ENCODE results near the gene FCHSD2. TPM values are rescaled to one million over a fixed set of nuclear protein-coding genes. Genes with fewer than 3 reads are reported as not detected.

The FCHSD2 gene
- total and polyA plus RNA-seq, 2 of the 13 experiments (the other 11 are each of a cell fraction or from before 2014, with no cell fraction given): 20.5 to 24.8 TPM

DNA sequence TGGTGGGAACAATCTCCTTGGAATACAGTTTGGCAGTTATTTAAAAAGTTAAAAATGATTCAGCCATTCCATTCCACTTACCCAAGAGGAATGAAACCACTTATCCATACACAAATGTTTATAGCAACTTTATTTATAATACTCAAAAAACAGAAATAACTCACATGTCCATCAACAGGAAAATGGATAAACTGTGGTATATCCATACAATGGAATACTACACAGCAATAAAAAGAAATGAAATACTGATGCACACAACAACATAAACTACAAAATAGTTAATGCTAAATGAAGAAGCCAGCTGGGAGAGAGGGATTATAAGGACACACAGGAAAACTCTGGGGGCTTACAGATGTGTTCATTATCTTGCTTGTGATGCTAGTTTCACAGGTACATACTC lies 64.7 kb downstream of the FCHSD2 start (continued):
- TF ChIP-seq AGO1 (IDR thresholded peaks at IDR 0.05; ENCODE audit: low read depth, low read length, poor library complexity, severe bottlenecking): no peak
- TF ChIP-seq ZKSCAN5 (CRISPR knock-in tag; IDR thresholded peaks at IDR 0.05): no peak
- TF ChIP-seq, protein P1, sequence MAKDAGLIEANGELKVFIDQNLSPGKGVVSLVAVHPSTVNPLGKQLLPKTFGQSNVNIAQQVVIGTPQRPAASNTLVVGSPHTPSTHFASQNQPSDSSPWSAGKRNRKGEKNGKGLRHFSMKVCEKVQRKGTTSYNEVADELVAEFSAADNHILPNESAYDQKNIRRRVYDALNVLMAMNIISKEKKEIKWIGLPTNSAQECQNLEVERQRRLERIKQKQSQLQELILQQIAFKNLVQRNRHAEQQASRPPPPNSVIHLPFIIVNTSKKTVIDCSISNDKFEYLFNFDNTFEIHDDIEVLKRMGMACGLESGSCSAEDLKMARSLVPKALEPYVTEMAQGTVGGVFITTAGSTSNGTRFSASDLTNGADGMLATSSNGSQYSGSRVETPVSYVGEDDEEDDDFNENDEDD (CRISPR knock-in tag; IDR thresholded peaks at IDR 0.05; ENCODE audit: borderline replicate concordance): no peak
- no peak for TF ChIP-seq SALL2 (CRISPR knock-in tag; IDR thresholded peaks at IDR 0.05)

DNA sequence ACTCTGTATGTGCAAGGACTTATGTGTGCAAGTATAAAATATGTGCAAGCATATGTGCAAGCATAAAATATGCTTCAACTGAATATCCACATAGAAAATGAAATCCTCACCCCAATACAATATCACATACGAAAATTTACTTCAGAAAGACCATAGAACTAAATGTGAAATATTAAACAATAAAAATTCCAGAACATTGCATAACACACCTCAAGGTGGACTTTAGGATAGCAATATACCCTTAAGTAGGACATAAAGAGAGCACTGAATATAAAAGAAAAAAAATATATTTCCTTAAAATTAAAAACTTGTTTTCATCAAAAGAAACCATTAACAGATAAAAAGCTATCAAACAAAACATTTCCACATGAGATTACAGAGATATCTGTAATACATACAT lies 67.8 kb downstream of the FCHSD2 start:
- H3K79me2 ChIP-seq (ENCODE audit: insufficient read depth, low read length): peaks cover 65% of the 10 kb centered on the region
- no peak overlapping the region for H3K4me3 ChIP-seq (replicated peaks in 1 of 3; ENCODE audit: insufficient read depth in 1 of 3, low read depth in 2 of 3, low read length in 3 of 3)
- no peak overlapping the region for H2AFZ ChIP-seq (ENCODE audit: low read length)
- in situ Hi-C loops (cut with HindIII; ENCODE audit: extremely low pct_ligation_motif_present, low pct_unique_long_range_greater_than_20kb): no loop called here
- no peaks in the 10 kb centered on the region for H3K9me3 ChIP-seq (ENCODE audit: low read length)
- H3K27me3 ChIP-seq (ENCODE audit: control insufficient read depth in 1 of 2, insufficient read depth in 2 of 2, low read length in 2 of 2): no peaks in the 10 kb centered on the region
- WGBS (ENCODE audit: low lambda C conversion rate): 90% methylated on average over 1 of the region's 1 CpG
- peaks cover 28% of the 10 kb centered on the region for H3K4me1 ChIP-seq (ENCODE audit: insufficient read depth, low read length)
- no peak for ATAC-seq
- H3K4me2 ChIP-seq (ENCODE audit: low read depth, low read length): no peak overlapping the region
- peaks cover 5 to 22% of the 10 kb centered on the region in 2 experiments; a peak in 4 of 5 replicates for H3K36me3 ChIP-seq (replicated peaks in 1 of 2; ENCODE audit: control insufficient read depth in 1 of 2, insufficient read depth in 2 of 2, low read length in 2 of 2)
- no peak overlapping the region for H3K27ac ChIP-seq (ENCODE audit: extremely low read length, insufficient read depth, low read length)
- CTCF ChIA-PET (ENCODE audit: low intra/inter-chr PET ratio, low total read pairs): no interaction called here
- intact Hi-C loops (cut with micrococcal nuclease; ENCODE audit: unreplicated experiment): no loop called here
- POLR2A ChIA-PET: no interaction called here
- H4K20me1 ChIP-seq (ENCODE audit: insufficient read depth, low read length): peaks cover 19% of the 10 kb centered on the region
- DNase-seq (ENCODE audit: low spot score): no peak
- no peak overlapping the region for H3K9ac ChIP-seq (ENCODE audit: insufficient read depth, low read depth, low read length)
- no TSS peak for BruUV-seq (replicated peaks)
- no peak for FAIRE-seq
- TF ChIP-seq, protein P2, sequence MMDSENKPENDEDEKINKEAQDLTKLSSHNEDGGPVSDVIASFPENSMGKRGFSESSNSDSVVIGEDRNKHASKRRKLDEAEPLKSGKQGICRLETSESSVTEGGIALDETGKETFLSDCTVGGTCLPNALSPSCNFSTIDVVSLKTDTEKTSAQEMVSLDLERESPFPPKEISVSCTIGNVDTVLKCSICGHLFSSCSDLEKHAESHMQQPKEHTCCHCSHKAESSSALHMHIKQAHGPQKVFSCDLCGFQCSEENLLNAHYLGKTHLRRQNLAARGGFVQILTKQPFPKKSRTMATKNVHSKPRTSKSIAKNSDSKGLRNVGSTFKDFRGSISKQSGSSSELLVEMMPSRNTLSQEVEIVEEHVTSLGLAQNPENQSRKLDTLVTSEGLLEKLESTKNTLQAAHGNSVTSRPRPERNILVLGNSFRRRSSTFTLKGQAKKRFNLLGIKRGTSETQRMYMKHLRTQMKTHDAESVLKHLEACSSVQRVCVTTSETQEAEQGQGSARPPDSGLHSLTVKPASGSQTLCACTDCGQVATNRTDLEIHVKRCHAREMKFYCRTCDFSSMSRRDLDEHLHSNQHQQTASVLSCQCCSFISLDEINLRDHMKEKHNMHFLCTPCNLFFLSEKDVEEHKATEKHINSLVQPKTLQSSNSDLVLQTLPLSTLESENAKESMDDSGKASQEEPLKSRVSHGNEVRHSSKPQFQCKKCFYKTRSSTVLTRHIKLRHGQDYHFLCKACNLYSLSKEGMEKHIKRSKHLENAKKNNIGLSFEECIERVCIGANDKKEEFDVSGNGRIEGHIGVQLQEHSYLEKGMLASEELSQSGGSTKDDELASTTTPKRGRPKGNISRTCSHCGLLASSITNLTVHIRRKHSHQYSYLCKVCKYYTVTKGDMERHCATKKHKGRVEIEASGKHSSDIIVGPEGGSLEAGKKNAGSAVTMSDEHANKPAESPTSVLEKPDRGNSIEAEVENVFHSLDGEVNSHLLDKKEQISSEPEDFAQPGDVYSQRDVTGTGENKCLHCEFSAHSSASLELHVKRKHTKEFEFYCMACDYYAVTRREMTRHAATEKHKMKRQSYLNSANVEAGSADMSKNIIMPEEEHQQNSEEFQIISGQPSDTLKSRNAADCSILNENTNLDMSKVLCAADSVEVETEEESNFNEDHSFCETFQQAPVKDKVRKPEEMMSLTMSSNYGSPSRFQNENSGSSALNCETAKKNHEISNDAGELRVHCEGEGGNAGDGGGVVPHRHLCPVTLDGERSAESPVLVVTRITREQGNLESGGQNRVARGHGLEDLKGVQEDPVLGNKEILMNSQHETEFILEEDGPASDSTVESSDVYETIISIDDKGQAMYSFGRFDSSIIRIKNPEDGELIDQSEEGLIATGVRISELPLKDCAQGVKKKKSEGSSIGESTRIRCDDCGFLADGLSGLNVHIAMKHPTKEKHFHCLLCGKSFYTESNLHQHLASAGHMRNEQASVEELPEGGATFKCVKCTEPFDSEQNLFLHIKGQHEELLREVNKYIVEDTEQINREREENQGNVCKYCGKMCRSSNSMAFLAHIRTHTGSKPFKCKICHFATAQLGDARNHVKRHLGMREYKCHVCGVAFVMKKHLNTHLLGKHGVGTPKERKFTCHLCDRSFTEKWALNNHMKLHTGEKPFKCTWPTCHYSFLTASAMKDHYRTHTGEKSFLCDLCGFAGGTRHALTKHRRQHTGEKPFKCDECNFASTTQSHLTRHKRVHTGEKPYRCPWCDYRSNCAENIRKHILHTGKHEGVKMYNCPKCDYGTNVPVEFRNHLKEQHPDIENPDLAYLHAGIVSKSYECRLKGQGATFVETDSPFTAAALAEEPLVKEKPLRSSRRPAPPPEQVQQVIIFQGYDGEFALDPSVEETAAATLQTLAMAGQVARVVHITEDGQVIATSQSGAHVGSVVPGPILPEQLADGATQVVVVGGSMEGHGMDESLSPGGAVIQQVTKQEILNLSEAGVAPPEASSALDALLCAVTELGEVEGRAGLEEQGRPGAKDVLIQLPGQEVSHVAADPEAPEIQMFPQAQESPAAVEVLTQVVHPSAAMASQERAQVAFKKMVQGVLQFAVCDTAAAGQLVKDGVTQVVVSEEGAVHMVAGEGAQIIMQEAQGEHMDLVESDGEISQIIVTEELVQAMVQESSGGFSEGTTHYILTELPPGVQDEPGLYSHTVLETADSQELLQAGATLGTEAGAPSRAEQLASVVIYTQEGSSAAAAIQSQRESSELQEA (CRISPR knock-in tag; IDR thresholded peaks at IDR 0.05; ENCODE audit: not compliant biosample characterization): no peak
- TF ChIP-seq ZNF282 (IDR thresholded peaks at IDR 0.05; ENCODE audit: partially characterized antibody) (no peak), ZNF101 (CRISPR knock-in tag; IDR thresholded peaks at IDR 0.05; ENCODE audit: borderline replicate concordance, low read depth) (no peak), SRSF9 (IDR thresholded peaks at IDR 0.05; ENCODE audit: borderline replicate concordance, insufficient read depth, low read depth, low read length, poor library complexity, severe bottlenecking) (no peak), HIVEP1 (CRISPR knock-in tag; IDR thresholded peaks at IDR 0.05) (no peak), ELF3 (CRISPR knock-in tag; IDR thresholded peaks at IDR 0.05) (no peak), ZNF530 (CRISPR knock-in tag; IDR thresholded peaks at IDR 0.05; ENCODE audit: low read depth) (no peak), ZNF451 (CRISPR knock-in tag; IDR thresholded peaks at IDR 0.05) (no peak)
- TF ChIP-seq, protein P3, sequence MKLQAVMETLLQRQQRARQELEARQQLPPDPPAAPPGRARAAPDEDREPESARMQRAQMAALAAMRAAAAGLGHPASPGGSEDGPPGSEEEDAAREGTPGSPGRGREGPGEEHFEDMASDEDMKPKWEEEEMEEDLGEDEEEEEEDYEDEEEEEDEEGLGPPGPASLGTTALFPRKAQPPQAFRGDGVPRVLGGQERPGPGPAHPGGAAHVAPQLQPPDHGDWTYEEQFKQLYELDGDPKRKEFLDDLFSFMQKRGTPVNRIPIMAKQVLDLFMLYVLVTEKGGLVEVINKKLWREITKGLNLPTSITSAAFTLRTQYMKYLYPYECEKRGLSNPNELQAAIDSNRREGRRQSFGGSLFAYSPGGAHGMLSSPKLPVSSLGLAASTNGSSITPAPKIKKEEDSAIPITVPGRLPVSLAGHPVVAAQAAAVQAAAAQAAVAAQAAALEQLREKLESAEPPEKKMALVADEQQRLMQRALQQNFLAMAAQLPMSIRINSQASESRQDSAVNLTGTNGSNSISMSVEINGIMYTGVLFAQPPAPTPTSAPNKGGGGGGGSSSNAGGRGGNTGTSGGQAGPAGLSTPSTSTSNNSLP (IDR thresholded peaks at IDR 0.05; ENCODE audit: low read depth, low read length): no peak
